DMS114 treated with DMSO at 0.1 percent for 48 hours (cell line): ENCODE measurements around the gene TMEM39B.
"Not testable (repeated sequence)": the region's sequence is repeated elsewhere in the genome, so short reads cannot be mapped to it uniquely, and the experiment has no call there.

Source experiments
- DNase-seq: peaks from one replicate; lab custom pipeline; 2025; ENCODE audit not compliant: unreplicated experiment; lab: John Stamatoyannopoulos, UW

Gene TMEM39B

GRCh38 chr1:32111789-32112188, 39.0 kb downstream of the TMEM39B start:
- no peak for DNase-seq

DNA sequence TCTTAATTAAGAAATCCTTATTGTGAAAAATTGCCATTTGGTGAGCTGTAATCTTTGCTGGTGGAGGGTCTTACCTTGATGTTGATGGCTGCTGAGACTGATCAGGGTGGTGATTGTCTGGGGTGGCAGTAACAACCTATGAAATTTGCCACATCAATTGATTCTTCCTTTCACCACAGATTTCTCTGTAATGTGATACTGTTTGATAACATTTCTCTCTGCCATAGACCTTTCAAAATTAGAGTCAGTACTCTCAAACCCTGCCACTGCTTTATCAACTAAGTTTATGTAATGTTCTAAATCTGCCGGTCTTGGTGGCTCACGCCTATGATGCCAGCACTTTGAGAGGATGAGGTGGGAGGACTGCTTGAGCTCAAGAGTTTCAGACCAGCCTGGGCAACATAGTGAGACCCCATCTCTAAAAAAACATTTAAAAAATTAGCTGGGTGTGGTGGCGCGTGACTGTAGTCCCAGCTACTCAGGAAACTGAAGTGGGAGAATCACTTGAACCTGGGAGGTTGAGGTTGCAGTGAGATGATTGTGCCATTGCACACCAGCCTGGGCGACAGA, 40.2 kb downstream of the TMEM39B start:
- no peak for DNase-seq

GRCh38 chr1:32113436-32113835, 40.7 kb downstream of the TMEM39B start:
- not testable (repeated sequence) for DNase-seq

DNA sequence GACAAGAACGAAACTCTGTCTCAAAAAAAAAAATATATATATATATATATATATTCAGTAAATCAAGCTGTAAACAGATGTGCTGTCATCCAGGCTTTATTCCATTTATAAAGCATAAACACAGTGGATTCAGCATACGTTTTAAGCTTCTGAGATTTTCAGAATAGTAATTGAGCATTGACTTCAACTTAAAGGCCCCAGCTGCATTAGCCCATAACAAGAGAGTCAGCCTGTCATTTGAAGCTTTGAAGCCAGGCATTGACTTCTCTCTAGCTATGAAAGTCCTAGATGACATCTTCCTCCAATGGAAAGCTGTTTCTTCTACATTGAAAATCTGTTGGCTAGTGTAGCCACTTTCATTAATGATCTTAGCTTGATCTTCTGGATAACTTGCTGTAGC, 41.7 kb downstream of the TMEM39B start:
- DNase-seq = no peak

- DNase-seq = no peak
Measured at GRCh38 chr1:32115496-32115895, 42.8 kb downstream of the TMEM39B start.

DNA sequence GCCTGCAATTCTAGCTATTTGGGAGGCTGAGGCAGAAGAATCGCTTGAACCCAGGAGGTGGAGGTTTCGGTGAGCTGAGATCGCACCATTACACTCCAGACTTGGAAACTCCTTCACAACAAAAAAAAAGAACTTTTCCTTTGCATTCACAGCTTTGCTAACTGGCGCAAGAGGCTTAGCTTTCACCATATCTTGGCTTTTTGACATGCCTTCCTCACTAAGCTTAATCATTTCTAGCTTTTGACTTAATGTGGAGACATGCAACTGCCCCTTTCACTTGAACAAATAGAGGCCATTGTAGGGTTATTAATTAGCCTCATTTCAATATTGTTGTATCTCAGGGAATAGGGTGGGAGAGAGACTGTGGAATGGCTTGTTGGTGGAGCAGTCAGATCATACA, 43.8 kb downstream of the TMEM39B start:
- DNase-seq = no peak

- DNase-seq = no peak
Measured at GRCh38 chr1:32122151-32122550, 49.4 kb downstream of the TMEM39B start.

DNA sequence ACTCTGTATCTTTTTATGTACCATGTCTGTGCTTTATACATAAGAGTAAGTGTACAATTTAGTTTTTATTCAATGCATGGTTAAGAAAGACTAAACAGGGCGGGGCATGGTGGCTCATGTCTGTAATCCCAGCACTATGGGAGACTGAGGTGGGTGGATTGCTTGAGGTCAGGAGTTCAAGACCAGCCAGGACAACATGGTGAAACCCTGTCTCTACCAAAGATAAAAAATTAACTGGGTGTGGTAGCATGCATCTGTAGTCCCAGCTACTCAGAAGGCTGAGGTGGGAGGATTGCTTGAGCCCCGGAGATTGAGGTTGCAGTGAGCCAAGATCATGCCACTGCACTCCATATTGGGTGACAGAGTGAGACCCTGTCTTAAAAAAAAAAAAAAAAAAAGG, 50.6 kb downstream of the TMEM39B start:
- not testable (repeated sequence) for DNase-seq

- DNase-seq = no peak
Measured at GRCh38 chr1:32125313-32125712, 52.6 kb downstream of the TMEM39B start.

GRCh38 chr1:32126770-32127169, 54.0 kb downstream of the TMEM39B start:
- DNase-seq = no peak

- no peak for DNase-seq
Measured at GRCh38 chr1:32127409-32128198, 54.9 kb downstream of the TMEM39B start.

GRCh38 chr1:32128479-32128878, 55.7 kb downstream of the TMEM39B start:
- DNase-seq = no peak

DNA sequence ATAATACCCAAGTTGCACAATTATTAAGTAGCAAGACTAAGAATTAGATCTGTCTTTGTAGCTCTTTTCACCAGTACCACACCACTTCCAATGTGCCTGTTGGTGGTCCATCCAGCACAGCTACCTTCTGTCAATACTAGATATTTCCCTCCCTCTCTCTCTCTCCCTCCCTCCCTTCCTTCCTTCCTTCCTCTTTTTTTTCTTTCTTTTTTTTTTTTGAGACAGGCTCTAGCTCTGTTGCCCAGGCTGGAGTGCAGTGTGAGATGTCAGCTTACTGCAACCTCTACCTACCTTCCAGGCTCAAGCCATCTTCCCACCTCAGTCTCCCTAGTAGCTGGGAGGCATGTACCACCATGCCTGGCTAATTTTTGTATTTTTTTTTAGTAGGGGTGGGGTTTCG, 56.2 kb downstream of the TMEM39B start:
- DNase-seq = no peak

DNA sequence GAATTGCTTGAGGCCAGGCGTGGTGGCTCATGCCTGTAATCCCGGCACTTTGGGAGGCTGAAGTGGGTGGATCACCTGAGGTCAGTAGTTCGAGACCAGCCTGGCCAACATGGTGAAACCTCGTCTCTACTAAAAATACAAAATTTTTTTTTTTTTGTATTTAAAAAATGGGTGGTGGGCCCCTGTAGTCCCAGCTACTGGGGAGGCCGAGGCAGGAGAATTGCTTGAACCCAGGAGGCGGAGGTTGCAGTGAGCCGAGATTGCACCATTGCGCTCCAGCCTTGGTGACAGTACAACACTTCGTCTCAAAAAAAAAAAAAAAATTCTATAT, 61.2 kb downstream of the TMEM39B start:
- DNase-seq = not testable (repeated sequence)

DNA sequence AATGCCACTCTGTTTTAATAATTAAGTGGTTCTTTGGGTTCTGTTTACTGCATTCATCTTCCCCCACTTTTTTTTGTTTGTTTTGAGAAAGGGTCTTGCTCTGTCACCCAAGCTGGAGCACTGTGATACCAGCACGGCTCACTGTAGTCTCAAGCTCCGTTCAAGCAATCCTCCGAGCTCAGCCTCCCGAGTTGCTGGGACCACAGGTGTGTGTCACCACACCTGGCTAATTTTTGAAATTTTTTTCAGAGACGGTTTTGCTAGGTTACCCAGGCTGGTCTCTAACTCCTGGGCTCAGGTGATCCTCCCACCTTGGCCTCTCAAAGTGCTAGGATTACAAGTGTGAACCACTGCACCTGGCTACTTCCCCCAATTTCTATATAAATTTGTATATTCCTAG, 64.4 kb downstream of the TMEM39B start:
- DNase-seq = no peak

DNA sequence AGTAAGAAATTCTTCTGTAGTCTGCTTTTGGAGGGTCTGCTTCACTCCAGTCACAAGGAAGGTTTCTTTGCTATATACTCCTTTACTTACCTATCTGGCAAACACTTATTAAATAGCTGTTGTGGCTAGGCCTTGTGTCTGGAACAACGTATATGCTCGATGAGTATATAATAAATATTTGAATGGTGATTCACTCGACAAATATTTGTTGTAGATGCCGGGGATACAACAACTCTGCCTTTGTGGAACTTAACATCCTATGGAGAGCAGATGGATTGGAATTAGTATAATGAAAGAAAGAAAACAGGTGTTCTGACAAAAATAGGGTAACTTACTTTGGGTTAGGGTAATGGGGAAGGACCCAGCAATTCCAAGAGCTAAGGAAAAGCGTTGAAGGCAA, 66.2 kb downstream of the TMEM39B start:
- DNase-seq = no peak

DNA sequence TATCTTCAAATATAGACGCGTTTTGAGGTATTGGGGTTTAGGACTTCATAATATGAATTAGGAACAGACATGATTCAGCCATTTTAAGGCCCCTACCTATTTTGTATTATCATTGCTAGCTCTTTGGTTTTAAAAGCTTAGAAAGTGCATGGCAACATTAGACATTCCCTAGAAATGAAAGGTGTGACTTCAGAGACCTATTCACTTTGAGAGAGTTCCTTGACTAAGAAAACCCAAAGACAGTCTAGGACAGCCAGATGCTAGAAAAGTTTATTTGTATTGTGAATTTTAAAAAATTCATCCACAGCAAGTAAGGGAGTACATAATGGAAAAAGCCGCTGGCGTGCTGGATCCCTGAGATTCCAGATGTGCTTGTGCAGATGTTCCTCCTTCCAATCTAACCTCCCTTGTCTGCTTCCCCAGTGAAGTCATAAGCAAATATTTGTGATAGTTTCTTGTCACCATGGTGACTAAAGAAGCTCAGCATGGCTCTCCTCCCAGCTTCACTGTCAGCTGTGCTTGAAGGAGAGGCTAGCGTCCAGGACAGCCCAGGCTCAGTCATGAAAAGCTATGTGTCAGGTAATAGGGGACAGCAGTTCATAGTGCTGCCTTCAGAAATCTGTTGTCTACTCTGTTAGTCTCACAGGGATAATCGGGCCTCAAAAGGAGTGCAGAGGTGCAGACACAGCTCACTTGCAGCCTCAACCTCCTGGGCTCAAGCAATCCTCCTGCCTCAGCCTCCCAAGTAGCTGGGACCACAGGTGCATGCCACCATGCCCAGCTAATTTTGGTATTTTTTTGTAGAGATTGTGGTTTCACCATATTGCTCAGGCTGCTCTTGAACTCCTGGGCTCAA, 69.9 kb downstream of the TMEM39B start:
- no peak for DNase-seq

DNA sequence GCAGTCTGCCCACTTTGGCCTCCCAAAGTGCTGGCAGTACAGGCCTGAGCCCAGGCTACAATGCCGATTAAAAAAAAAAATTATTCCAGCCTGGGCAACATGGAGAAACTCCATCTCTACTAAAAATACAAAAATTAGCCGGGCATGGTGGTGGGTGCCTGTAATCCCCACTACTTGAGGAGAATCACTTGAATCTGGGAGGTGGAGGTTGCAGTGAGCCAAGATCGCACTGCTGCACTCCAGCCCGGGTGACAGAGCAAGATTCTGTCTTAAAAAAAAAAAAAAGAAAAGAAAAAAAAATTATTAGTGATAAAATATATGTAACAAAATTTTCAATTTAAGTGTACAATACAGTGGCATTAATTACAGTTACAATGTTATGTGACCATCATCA, 70.6 kb downstream of the TMEM39B start:
- not testable (repeated sequence) for DNase-seq

DNA sequence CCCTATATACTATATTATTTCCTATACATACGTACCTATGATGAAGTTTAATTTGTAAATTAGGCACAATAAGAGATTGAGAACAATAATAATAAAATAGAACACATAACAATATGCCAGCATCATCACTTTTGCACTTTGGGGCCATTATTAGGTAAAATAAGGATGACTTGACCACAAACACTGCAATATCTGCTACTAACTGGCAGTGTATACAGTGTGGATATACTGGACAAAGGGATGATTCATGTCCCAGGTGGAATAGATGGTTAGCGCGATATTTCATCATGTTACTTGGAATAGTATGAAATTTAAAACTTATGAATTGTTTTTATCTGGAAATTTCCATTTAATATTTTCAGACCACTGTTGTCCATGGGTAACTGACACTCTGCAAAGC, 71.3 kb downstream of the TMEM39B start:
- no peak for DNase-seq

- not testable (repeated sequence) for DNase-seq
Measured at GRCh38 chr1:32147799-32148198, 75.1 kb downstream of the TMEM39B start.

DNA sequence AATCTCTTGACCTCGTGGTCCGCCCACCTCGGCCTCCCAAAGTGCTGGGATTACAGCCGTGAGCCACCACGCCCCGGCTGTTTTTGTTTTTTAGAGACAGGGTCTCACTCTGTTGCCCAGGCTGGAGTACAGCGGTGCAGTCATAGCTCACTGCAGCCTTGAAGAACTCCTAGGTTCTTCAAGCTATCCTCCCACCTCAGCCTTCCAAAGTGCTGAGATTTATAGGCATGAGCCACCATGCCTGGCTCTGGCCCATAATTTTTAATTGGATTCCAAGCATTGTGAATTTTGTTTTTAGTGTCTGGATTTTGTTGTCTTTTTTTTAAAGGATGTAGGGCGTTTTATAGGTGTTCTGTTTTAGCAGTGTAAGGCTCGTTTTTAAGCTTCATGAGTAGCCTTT, 78.1 kb downstream of the TMEM39B start:
- DNase-seq = no peak

- no peak for DNase-seq
Measured at GRCh38 chr1:32151319-32151787, 78.6 kb downstream of the TMEM39B start.
